GM12875 (cell line): ENCODE measurements around the gene PGLYRP3.

Experiments
- H3K4me3 ChIP-seq: one replicate; pipeline ENCODE4 v1.5.1; 2011; ENCODE audit warnings: low read depth, low read length, control low read depth
- CTCF ChIP-seq: IDR thresholded peaks from 2 replicates; pipeline ENCODE4 v1.5.1; 2011; ENCODE audit warnings: low read depth, mild to moderate bottlenecking, control low read depth, inconsistent platforms, low read length, moderate library complexity, borderline replicate concordance; ENCODE audit not compliant: insufficient read depth

Gene PGLYRP3

DNA sequence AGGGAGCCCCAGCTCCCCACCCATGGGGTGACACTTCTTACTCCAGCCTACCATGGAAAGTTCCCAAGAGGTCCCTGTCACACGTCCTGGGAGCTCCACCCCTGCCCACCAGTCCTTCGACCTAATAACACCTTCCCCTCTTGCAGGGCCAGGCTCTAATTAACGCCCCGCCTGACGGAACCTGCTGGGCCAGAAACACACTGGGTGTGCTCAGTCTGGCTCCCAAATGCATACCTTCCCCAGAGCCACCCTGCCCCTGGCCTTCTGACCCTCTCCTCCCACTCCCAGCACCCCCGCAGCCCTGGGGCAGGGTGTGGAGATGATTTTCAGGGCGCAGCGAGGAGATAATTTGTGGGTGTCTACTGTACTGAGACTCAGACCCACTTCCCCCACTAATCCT, 20.6 kb downstream of the PGLYRP3 start:
- TF ChIP-seq CTCF: no peak
- no peak overlapping the region for H3K4me3 ChIP-seq

GRCh38 chr1:153291514-153291913, 21.2 kb downstream of the PGLYRP3 start:
- H3K4me3 ChIP-seq: no peak overlapping the region
- TF ChIP-seq CTCF: no peak

- H3K4me3 ChIP-seq: no peak overlapping the region
- TF ChIP-seq CTCF: peak; percentile 82
These were observed 24.0 kb downstream of the PGLYRP3 start for GRCh38 chr1:153288634-153289275.

GRCh38 chr1:153277852-153278251, 34.9 kb downstream of the PGLYRP3 start:
- no peak overlapping the region for H3K4me3 ChIP-seq
- TF ChIP-seq CTCF: peak; percentile 94

DNA sequence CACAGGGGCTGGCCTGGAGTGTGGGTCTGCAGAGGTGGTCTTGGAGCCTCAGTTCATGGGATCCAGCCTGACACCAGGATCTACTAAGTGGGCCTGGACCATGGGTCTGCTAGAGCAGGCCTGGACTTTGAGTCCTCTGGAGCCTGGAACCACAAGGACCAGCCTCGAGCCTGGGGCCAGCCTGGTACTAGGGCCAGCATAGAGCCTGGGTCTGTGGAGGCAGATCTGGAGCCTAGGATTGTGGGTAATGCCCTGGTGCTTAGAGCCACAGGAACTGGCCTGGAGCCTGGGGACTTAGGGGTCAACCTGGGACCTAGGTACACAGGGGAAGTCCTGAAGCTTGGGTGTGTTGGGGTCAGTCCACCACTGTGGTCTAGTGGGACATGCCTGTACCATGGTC, 40.6 kb downstream of the PGLYRP3 start:
- H3K4me3 ChIP-seq: no peak overlapping the region

GRCh38 chr1:153271711-153272110, 41.0 kb downstream of the PGLYRP3 start:
- TF ChIP-seq CTCF: no peak
- no peak overlapping the region for H3K4me3 ChIP-seq

More for the DNA sequence above, 40.6 kb downstream of the PGLYRP3 start:
- TF ChIP-seq CTCF: no peak

- no peak overlapping the region for H3K4me3 ChIP-seq
- TF ChIP-seq CTCF: no peak
These were observed 47.3 kb downstream of the PGLYRP3 start for GRCh38 chr1:153265457-153265856.
